Fibroblast of lung (primary cell): ENCODE data around the gene ASB11. TPM values are rescaled to one million over a fixed set of nuclear protein-coding genes. Genes with fewer than 3 reads are reported as not detected.
"Not testable (repeated sequence)": the region's sequence is repeated elsewhere in the genome, so short reads cannot be mapped to it uniquely, and the experiment has no call there.

Source experiments
- DNase-seq, 2 donors: peaks; one replicate each; pipeline versions ENCODE4 v3.0.0 to v3.0.0-alpha.2; 2010; ENCODE audit warnings: low read depth in 2 of 2
- H2AFZ ChIP-seq: 2 replicates; pipeline ENCODE4 v1.5.1; 2012; ENCODE audit warnings: low read length, control low read depth, inconsistent platforms
- H3K27ac ChIP-seq: 2 replicates; pipeline ENCODE4 v1.5.1; 2011; ENCODE audit warnings: low read length, control low read depth; ENCODE audit not compliant: insufficient read depth
- H3K27me3 ChIP-seq: 2 replicates; pipeline ENCODE4 v1.5.1; 2011; ENCODE audit warnings: mild to moderate bottlenecking, low read length; ENCODE audit not compliant: control insufficient read depth, insufficient read depth
- H3K36me3 ChIP-seq: 2 replicates; pipeline ENCODE4 v1.5.1; 2011; ENCODE audit warnings: low read length; ENCODE audit not compliant: control insufficient read depth, insufficient read depth
- H3K4me1 ChIP-seq: 2 replicates; pipeline ENCODE4 v1.5.1; 2011; ENCODE audit warnings: low read length; ENCODE audit not compliant: control insufficient read depth, insufficient read depth; ENCODE audit errors: extremely low read depth
- H3K4me2 ChIP-seq: 2 replicates; pipeline ENCODE4 v1.5.1; 2011; ENCODE audit warnings: low read length, control low read depth; ENCODE audit not compliant: insufficient read depth; ENCODE audit errors: extremely low read depth
- H3K4me3 ChIP-seq, 4 experiments: fragments of 200-600 bp in 1 of 4; sonication (generic) in 1 of 4; replicated peaks in 1 of 4; 2 replicates each; pipeline ENCODE4 v1.5.1; 2011 to 2016; ENCODE audit warnings: low read length in 4 of 4, low read depth in 3 of 4, mild to moderate bottlenecking in 3 of 4, control low read depth in 2 of 4, inconsistent platforms in 1 of 4, mixed read lengths in 1 of 4; ENCODE audit not compliant: insufficient read depth in 1 of 4; ENCODE audit errors: control extremely low read depth in 1 of 4
- H3K79me2 ChIP-seq: 2 replicates; pipeline ENCODE4 v1.5.1; 2012; ENCODE audit warnings: mild to moderate bottlenecking, low read length, inconsistent platforms; ENCODE audit not compliant: control insufficient read depth, insufficient read depth
- H3K9ac ChIP-seq: 2 replicates; pipeline ENCODE4 v1.5.1; 2011; ENCODE audit warnings: mild to moderate bottlenecking, low read length, control low read depth; ENCODE audit not compliant: insufficient read depth
- H3K9me3 ChIP-seq: 2 replicates; pipeline ENCODE4 v1.5.1; 2012; ENCODE audit warnings: low read depth, low read length; ENCODE audit not compliant: control insufficient read depth, insufficient read depth
- H4K20me1 ChIP-seq: 2 replicates; pipeline ENCODE4 v1.5.1; 2011; ENCODE audit warnings: low read length; ENCODE audit not compliant: control insufficient read depth, insufficient read depth; ENCODE audit errors: extremely low read depth
- EZH2 ChIP-seq: IDR thresholded peaks from 2 replicates; pipeline ENCODE4 v1.5.1; 2012; ENCODE audit warnings: low read length, control low read depth, mild to moderate bottlenecking; ENCODE audit errors: missing control alignments
- polyA plus RNA-seq, 2 donors: library from polyadenylated mRNA; depleted of rRNA in 1 of 2; stranded (reverse) in 1 of 2; unstranded in 1 of 2; fragments of >200 nt; gene quantifications; 2 replicates each; pipeline ENCODE4 v1.2.1, GENCODE V29; 2011 to 2012; ENCODE audit warnings: missing spikeins in 1 of 2
- total RNA-seq: library from RNA; depleted of rRNA; stranded (reverse); fragments of >200 nt; gene quantifications from 2 replicates; pipeline ENCODE4 v1.2.1, GENCODE V29; 2014
- TF ChIP-seq, protein P1 (sequence below), 2 donors: IDR thresholded peaks in 1 of 2; conservative IDR thresholded peaks in 1 of 2; 1 replicate in 1 of 2; 2 replicates in 1 of 2; pipeline ENCODE4 v1.5.1; 2011 to 2012; ENCODE audit warnings: low read length in 2 of 2, control low read depth in 1 of 2, inconsistent platforms in 1 of 2, low read depth in 1 of 2, mild to moderate bottlenecking in 1 of 2

ASB11 gene
- total and polyA plus RNA-seq, 2 donors (not counting 1 experiment from before 2014, with no cell fraction given), result not detected

GRCh38 chrX:15277604-15278003 is 37.8 kb downstream of the ASB11 start:
- Histone ChIP-seq H3K27me3 (no peaks in the 10 kb centered on the region), H4K20me1 (no peaks in the 10 kb centered on the region), H3K4me2 (no peak overlapping the region), H3K79me2 (no peaks in the 10 kb centered on the region), H3K36me3 (no peaks in the 10 kb centered on the region), H3K4me3 (no peak overlapping the region), H3K9me3 (no peaks in the 10 kb centered on the region), H3K4me1 (no peaks in the 10 kb centered on the region), H2AFZ (no peak overlapping the region), H3K9ac (no peak overlapping the region), H3K27ac (no peak overlapping the region)
- TF ChIP-seq, protein P1, sequence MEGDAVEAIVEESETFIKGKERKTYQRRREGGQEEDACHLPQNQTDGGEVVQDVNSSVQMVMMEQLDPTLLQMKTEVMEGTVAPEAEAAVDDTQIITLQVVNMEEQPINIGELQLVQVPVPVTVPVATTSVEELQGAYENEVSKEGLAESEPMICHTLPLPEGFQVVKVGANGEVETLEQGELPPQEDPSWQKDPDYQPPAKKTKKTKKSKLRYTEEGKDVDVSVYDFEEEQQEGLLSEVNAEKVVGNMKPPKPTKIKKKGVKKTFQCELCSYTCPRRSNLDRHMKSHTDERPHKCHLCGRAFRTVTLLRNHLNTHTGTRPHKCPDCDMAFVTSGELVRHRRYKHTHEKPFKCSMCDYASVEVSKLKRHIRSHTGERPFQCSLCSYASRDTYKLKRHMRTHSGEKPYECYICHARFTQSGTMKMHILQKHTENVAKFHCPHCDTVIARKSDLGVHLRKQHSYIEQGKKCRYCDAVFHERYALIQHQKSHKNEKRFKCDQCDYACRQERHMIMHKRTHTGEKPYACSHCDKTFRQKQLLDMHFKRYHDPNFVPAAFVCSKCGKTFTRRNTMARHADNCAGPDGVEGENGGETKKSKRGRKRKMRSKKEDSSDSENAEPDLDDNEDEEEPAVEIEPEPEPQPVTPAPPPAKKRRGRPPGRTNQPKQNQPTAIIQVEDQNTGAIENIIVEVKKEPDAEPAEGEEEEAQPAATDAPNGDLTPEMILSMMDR (conservative IDR thresholded peaks at IDR 0.05 in 1 of 2, IDR thresholded peaks at IDR 0.05 in 1 of 2; ENCODE audit: low read depth in 1 of 2, low read length in 2 of 2), result no peak
- no peak for TF ChIP-seq EZH2
- no peak for DNase-seq

DNA sequence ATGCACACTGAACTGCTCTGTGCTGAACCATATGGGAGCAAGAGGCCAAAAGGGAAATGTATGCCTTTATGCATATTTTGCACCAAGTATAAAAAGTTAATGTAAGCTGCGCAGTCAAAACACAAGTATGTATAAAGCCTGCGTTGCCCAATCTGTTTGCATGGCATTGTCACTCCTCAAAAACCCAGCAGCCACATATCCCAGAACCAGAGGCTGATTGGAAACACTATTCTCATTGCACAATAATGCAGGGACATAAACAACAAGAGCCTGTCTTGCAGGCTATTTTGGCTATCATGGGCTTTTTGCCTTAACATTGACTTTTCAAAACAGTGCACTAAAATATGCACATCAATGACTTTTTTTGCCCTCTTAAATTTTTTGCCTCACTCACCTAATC is 40.5 kb downstream of the ASB11 start:
- Histone ChIP-seq H3K79me2 (no peaks in the 10 kb centered on the region), H3K9me3 (no peaks in the 10 kb centered on the region), H2AFZ (no peak overlapping the region), H3K4me2 (no peak overlapping the region), H3K27ac (no peak overlapping the region), H4K20me1 (no peaks in the 10 kb centered on the region), H3K36me3 (no peaks in the 10 kb centered on the region), H3K27me3 (no peaks in the 10 kb centered on the region), H3K9ac (no peak overlapping the region), H3K4me1 (no peaks in the 10 kb centered on the region), H3K4me3 (no peak overlapping the region)
- no peak for TF ChIP-seq EZH2
- DNase-seq, result no peak

DNA sequence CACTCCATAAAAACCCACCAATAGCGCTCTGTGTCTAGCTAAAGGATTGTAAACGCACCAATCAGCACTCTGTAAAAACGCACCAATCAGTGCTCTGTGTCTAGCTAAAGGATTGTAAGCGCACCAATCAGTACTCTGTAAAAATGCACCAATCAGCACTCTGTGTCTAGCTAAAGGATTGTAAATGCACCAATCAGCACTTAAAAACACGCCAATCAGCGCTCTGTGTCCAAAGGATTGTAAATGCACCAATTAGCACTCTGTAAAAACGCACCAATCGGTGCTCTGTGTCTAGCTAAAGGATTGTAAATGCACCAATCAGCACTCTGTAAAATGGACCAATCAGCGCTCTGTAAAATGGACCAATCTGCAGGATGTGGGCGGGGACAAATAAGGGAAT is 42.2 kb downstream of the ASB11 start:
- H3K27ac ChIP-seq, H3K4me2 ChIP-seq, H4K20me1 ChIP-seq, H3K27me3 ChIP-seq, H3K9me3 ChIP-seq, H3K4me3 ChIP-seq, H2AFZ ChIP-seq, DNase-seq, H3K4me1 ChIP-seq, H3K36me3 ChIP-seq, H3K79me2 ChIP-seq, H3K9ac ChIP-seq: not testable (repeated sequence)

GRCh38 chrX:15271757-15272156 is 43.7 kb downstream of the ASB11 start:
- TF ChIP-seq, protein P1 (conservative IDR thresholded peaks at IDR 0.05 in 1 of 2, IDR thresholded peaks at IDR 0.05 in 1 of 2; ENCODE audit: low read depth in 1 of 2, low read length in 2 of 2), result no peak
- TF ChIP-seq EZH2, result no peak
- no peaks in the 10 kb centered on the region for H3K36me3 ChIP-seq
- H3K4me1 ChIP-seq, result no peaks in the 10 kb centered on the region
- H4K20me1 ChIP-seq, result no peaks in the 10 kb centered on the region
- no peaks in the 10 kb centered on the region for H3K79me2 ChIP-seq
- no peaks in the 10 kb centered on the region for H3K27me3 ChIP-seq
- H3K4me2 ChIP-seq, result no peak overlapping the region
- no peak overlapping the region for H3K4me3 ChIP-seq
- DNase-seq, result no peak
- no peak overlapping the region for H3K27ac ChIP-seq
- no peak overlapping the region for H3K9ac ChIP-seq
- no peaks in the 10 kb centered on the region for H3K9me3 ChIP-seq
- no peak overlapping the region for H2AFZ ChIP-seq
